ENCODE data around the gene GSTA5. TPM values are rescaled to one million over a fixed set of nuclear protein-coding genes. Genes with fewer than 3 reads are reported as not detected.
"Not testable (repeated sequence)": the region's sequence is repeated elsewhere in the genome, so short reads cannot be mapped to it uniquely, and the experiment has no call there.

GSTA5 gene
- total and polyA plus RNA-seq, 10 of the 15 experiments (the other 5 are each of a cell fraction or from before 2014, with no cell fraction given): not detected

DNA sequence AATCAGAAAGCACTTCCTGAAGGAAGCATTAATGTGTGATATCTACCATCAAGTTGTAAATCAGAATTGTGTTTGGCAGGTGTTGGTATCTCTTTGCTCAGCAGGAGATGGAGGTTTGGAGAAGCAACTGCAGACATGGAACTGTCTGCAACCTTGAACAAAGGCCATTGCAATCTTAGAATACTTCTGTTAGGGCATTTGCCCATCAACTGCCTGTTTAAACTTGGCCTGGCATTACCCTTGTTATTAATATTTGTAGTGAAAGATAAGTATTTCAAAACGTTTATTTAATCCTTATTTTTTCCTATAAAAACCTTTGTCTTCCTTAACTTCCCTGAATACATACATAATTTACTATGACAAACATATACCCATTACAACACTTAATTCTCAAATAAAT, 14.1 kb downstream of the GSTA5 start:
- ChIA-PET SMC1A (ENCODE audit: uncharacterized antibody, unreplicated experiment) (no interaction called here), CTCF (no interaction called here), POLR2A (no interaction called here)

GRCh38 chr6:52825900-52826459, 14.6 kb downstream of the GSTA5 start:
- H3K27me3 ChIP-seq (replicated peaks in 1 of 2; ENCODE audit: control insufficient read depth in 2 of 2, insufficient read depth in 2 of 2, low read length in 1 of 2); H3K4me3 ChIP-seq; FAIRE-seq; H3K4me1 ChIP-seq (ENCODE audit: control insufficient read depth, insufficient read depth, low read length); BruUV-seq (replicated peaks); H2AFZ ChIP-seq (ENCODE audit: control insufficient read depth, low read depth, low read length); DNase-seq (ENCODE audit: low read depth, low spot score); H4K20me1 ChIP-seq (ENCODE audit: control insufficient read depth, insufficient read depth); H3K9me3 ChIP-seq (replicated peaks; ENCODE audit: control insufficient read depth, insufficient read depth, low read length); H3K36me3 ChIP-seq (ENCODE audit: control insufficient read depth in 2 of 2, insufficient read depth in 2 of 2, low read length in 1 of 2); SMC1A ChIA-PET (ENCODE audit: uncharacterized antibody, unreplicated experiment); RAD21 ChIA-PET (ENCODE audit: unreplicated experiment); ATAC-seq; H3K4me2 ChIP-seq (ENCODE audit: control insufficient read depth, insufficient read depth); POLR2A ChIA-PET; CTCF ChIA-PET; H3K79me2 ChIP-seq (ENCODE audit: control insufficient read depth, insufficient read depth, low read length); H3K27ac ChIP-seq (ENCODE audit: control insufficient read depth, insufficient read depth); H3K9ac ChIP-seq (ENCODE audit: control insufficient read depth, insufficient read depth, low read length): not testable (repeated sequence)
- 43% methylated on average over 4 of the region's 4 CpGs for WGBS (ENCODE audit: insufficient coverage, insufficient replicate concordance, low lambda C conversion rate, missing lambda C conversion rate)
- in situ Hi-C loops (cut with MboI): loop anchor here (5.0 kb wide), 1 partner anchor 39 kb away; no protein-coding TSS in a partner anchor
- intact Hi-C loops (cut with micrococcal nuclease; ENCODE audit: unreplicated experiment): loop anchor here (1.0 kb wide), 1 partner anchor 39 kb away; no protein-coding TSS in a partner anchor

More for the DNA sequence above, 14.1 kb downstream of the GSTA5 start:
- Histone ChIP-seq H3K36me3 (ENCODE audit: control insufficient read depth in 2 of 2, insufficient read depth in 2 of 2, low read length in 1 of 2) (no peaks in the 10 kb centered on the region), H3K9me3 (replicated peaks; ENCODE audit: control insufficient read depth, insufficient read depth, low read length) (no peaks in the 10 kb centered on the region), H3K27me3 (replicated peaks in 1 of 2; ENCODE audit: control insufficient read depth in 2 of 2, insufficient read depth in 2 of 2, low read length in 1 of 2) (no peaks in the 10 kb centered on the region; a peak in 2 of 4 replicates), H3K27ac (ENCODE audit: control insufficient read depth, insufficient read depth) (no peak overlapping the region), H3K9ac (ENCODE audit: control insufficient read depth, insufficient read depth, low read length) (no peak overlapping the region), H3K4me2 (ENCODE audit: control insufficient read depth, insufficient read depth) (no peak overlapping the region), H3K79me2 (ENCODE audit: control insufficient read depth, insufficient read depth, low read length) (no peaks in the 10 kb centered on the region), H3K4me3 (no peak overlapping the region), H4K20me1 (ENCODE audit: control insufficient read depth, insufficient read depth) (no peaks in the 10 kb centered on the region), H2AFZ (ENCODE audit: control insufficient read depth, low read depth, low read length) (no peak overlapping the region), H3K4me1 (ENCODE audit: control insufficient read depth, insufficient read depth, low read length) (no peaks in the 10 kb centered on the region)
- ATAC-seq: no peak
- intact Hi-C loops (cut with micrococcal nuclease; ENCODE audit: unreplicated experiment): loop anchor here (1.0 kb wide), 1 partner anchor 39 kb away; no protein-coding TSS in a partner anchor
- no peak for TF ChIP-seq CEBPB (IDR thresholded peaks at IDR 0.05; ENCODE audit: borderline replicate concordance in 1 of 2, low read depth in 2 of 2, low read length in 2 of 2)
- TF ChIP-seq JUND (IDR thresholded peaks at IDR 0.05; ENCODE audit: low read depth, low read length): no peak
- no peak for TF ChIP-seq LARP7 (IDR thresholded peaks at IDR 0.05)
- TF ChIP-seq ATF7 (IDR thresholded peaks at IDR 0.05; ENCODE audit: low read depth): no peak
- TF ChIP-seq MYC (IDR thresholded peaks at IDR 0.05; ENCODE audit: insufficient read depth, insufficient read length, insufficient replicate concordance, low read length, severe bottlenecking): no peak
- TF ChIP-seq PAX8 (IDR thresholded peaks at IDR 0.05): no peak
- no peak for TF ChIP-seq NBN (IDR thresholded peaks at IDR 0.05)
- TF ChIP-seq SMAD5 (IDR thresholded peaks at IDR 0.05; ENCODE audit: low read depth): no peak
- TF ChIP-seq RAD21 (IDR thresholded peaks at IDR 0.05; ENCODE audit: insufficient read depth, low read depth, low read length): no peak
- no peak for TF ChIP-seq POLR2A (IDR thresholded peaks at IDR 0.05; ENCODE audit: low read depth, low read length)
- RAD21 ChIA-PET (ENCODE audit: unreplicated experiment): no interaction called here
- WGBS (ENCODE audit: insufficient coverage, insufficient replicate concordance, low lambda C conversion rate, missing lambda C conversion rate): 0% methylated on average over 1 of the region's 1 CpG
- in situ Hi-C loops (cut with MboI): loop anchor here (5.0 kb wide), 1 partner anchor 39 kb away; no protein-coding TSS in a partner anchor
- BruUV-seq (replicated peaks): no TSS peak
- DNase-seq (ENCODE audit: low read depth, low spot score): no peak
- no peak for FAIRE-seq

DNA sequence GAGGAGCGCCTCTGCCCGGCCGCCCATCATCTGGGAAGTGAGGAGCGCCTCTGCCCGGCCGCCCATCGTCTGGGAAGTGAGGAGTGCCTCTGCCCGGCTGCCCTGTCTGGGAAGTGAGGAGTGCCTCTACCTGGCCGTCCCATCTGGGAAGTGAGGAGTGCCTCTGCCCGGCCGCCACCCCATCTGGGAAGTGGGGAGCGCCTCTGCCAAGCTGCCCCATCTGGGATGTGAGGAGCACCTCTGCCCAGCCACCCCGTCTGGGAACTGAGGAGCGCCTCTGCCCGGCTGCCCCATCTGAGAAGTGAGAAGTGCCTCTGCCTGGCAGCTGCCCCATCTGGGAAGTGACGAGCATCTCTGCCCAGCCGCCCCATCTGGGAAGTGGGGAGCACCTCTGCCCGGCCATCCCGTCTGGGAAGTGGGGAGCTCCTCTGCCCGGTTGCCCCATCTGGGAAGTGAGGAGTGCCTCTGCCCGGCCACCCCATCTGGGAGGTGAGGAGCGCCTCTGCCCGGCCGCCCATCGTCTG, 15.3 kb downstream of the GSTA5 start:
- H3K4me1 ChIP-seq (ENCODE audit: control insufficient read depth, insufficient read depth, low read length); ATAC-seq; DNase-seq (ENCODE audit: low read depth, low spot score); H3K27me3 ChIP-seq (replicated peaks in 1 of 2; ENCODE audit: control insufficient read depth in 2 of 2, insufficient read depth in 2 of 2, low read length in 1 of 2); H3K9me3 ChIP-seq (replicated peaks; ENCODE audit: control insufficient read depth, insufficient read depth, low read length); SMC1A ChIA-PET (ENCODE audit: uncharacterized antibody, unreplicated experiment); H3K36me3 ChIP-seq (ENCODE audit: control insufficient read depth in 2 of 2, insufficient read depth in 2 of 2, low read length in 1 of 2); H3K4me3 ChIP-seq; RAD21 ChIA-PET (ENCODE audit: unreplicated experiment); H3K9ac ChIP-seq (ENCODE audit: control insufficient read depth, insufficient read depth, low read length); H3K4me2 ChIP-seq (ENCODE audit: control insufficient read depth, insufficient read depth); POLR2A ChIA-PET; intact Hi-C loops (cut with micrococcal nuclease; ENCODE audit: unreplicated experiment); BruUV-seq (replicated peaks); H2AFZ ChIP-seq (ENCODE audit: control insufficient read depth, low read depth, low read length); CTCF ChIA-PET; H3K79me2 ChIP-seq (ENCODE audit: control insufficient read depth, insufficient read depth, low read length); H3K27ac ChIP-seq (ENCODE audit: control insufficient read depth, insufficient read depth); FAIRE-seq; H4K20me1 ChIP-seq (ENCODE audit: control insufficient read depth, insufficient read depth): not testable (repeated sequence)
- 63% methylated on average over 25 of the region's 25 CpGs for WGBS (ENCODE audit: insufficient coverage, insufficient replicate concordance, low lambda C conversion rate, missing lambda C conversion rate)
- in situ Hi-C loops (cut with MboI): loop anchor here (5.0 kb wide), 1 partner anchor 38 kb away; no protein-coding TSS in a partner anchor
